Activated CD4-positive, alpha-beta T cell treated with anti-CD3 and anti-CD28 coated beads, Interleukin-2, amount 50 U/mL, for 4 hours (primary cell): ENCODE measurements around the gene FUT1.
"Not testable (repeated sequence)": the region's sequence is repeated elsewhere in the genome, so short reads cannot be mapped to it uniquely, and the experiment has no call there.

Source experiments
- DNase-seq, 2 experiments: peaks; one replicate each; pipeline ENCODE4 v3.0.0-alpha.2; 2020

Gene FUT1

GRCh38 chr19:48752496-48753365 is at the start of gene FUT1:
TSS of gene FUT1 (minus strand) at chr19:48752641. CDS start at chr19:48751281, 1,360 bp downstream.
- no peak for DNase-seq

GRCh38 chr19:48799358-48800300 is 47.2 kb upstream of the FUT1 start:
- DNase-seq = no peak

- no peak for DNase-seq
Observed at GRCh38 chr19:48798937-48799336, 46.5 kb upstream of the FUT1 start.

- no peak for DNase-seq
Observed at GRCh38 chr19:48797103-48797502, 44.7 kb upstream of the FUT1 start.

- no peak for DNase-seq
Observed at GRCh38 chr19:48796298-48797083, 44.0 kb upstream of the FUT1 start.

- DNase-seq = no peak
Observed at GRCh38 chr19:48795685-48796070, 43.2 kb upstream of the FUT1 start.

- peak; percentile 80 to 81 for DNase-seq
Observed at GRCh38 chr19:48795055-48795684, 42.7 kb upstream of the FUT1 start.

GRCh38 chr19:48794291-48794690 is 41.9 kb upstream of the FUT1 start:
- DNase-seq = no peak

GRCh38 chr19:48793271-48793670 is 40.8 kb upstream of the FUT1 start:
- no peak for DNase-seq

- DNase-seq = not testable (repeated sequence)
Observed at GRCh38 chr19:48787331-48787730, 34.9 kb upstream of the FUT1 start.

GRCh38 chr19:48786422-48786821 is 34.0 kb upstream of the FUT1 start:
- not testable (repeated sequence) for DNase-seq

GRCh38 chr19:48784527-48784926 is 32.1 kb upstream of the FUT1 start:
- no peak for DNase-seq

- DNase-seq = no peak
Observed at GRCh38 chr19:48780631-48781391, 28.4 kb upstream of the FUT1 start.

GRCh38 chr19:48779636-48780035 is 27.2 kb upstream of the FUT1 start:
- no peak for DNase-seq

GRCh38 chr19:48777720-48778119 is 25.3 kb upstream of the FUT1 start:
- no peak for DNase-seq

- no peak for DNase-seq
Observed at GRCh38 chr19:48777139-48777538, 24.7 kb upstream of the FUT1 start.

- no peak for DNase-seq
Observed at GRCh38 chr19:48772503-48772953, 20.1 kb upstream of the FUT1 start.

GRCh38 chr19:48770734-48771472 is 18.5 kb upstream of the FUT1 start:
- DNase-seq = no peak

- DNase-seq = no peak
Observed at GRCh38 chr19:48770266-48770665, 17.8 kb upstream of the FUT1 start.

GRCh38 chr19:48768994-48769713 is 16.7 kb upstream of the FUT1 start:
- no peak for DNase-seq
